GM18858 (cell line): ENCODE measurements around the gene ACSF3.
"Not testable (repeated sequence)": the region's sequence is repeated elsewhere in the genome, so short reads cannot be mapped to it uniquely, and the experiment has no call there.

Source experiments
- ATAC-seq: cut with Tn5 transposase; IDR thresholded peaks from one replicate; pipeline ENCODE4 v1.9.1; 2021; ENCODE audit not compliant: unreplicated experiment

ACSF3 gene

DNA sequence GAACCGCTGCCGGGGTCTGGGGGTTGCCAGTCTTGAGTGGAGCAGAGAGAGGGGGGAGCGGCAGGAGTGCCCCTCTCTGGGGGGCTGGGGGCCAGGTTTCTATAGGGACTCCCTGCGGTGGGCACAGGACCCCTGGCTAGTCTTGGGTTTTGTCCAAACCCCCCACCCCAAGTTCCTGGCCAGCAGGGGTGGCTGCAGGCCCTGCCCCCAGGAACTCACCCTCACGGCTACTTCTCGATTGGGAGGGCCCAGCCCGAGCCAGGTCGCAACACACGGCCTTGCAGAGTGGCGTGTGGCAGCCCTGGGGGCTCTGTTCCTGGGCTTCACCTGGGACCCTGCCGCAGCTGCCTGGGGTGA, 78.5 kb downstream of the ACSF3 start:
- ATAC-seq = no peak

DNA sequence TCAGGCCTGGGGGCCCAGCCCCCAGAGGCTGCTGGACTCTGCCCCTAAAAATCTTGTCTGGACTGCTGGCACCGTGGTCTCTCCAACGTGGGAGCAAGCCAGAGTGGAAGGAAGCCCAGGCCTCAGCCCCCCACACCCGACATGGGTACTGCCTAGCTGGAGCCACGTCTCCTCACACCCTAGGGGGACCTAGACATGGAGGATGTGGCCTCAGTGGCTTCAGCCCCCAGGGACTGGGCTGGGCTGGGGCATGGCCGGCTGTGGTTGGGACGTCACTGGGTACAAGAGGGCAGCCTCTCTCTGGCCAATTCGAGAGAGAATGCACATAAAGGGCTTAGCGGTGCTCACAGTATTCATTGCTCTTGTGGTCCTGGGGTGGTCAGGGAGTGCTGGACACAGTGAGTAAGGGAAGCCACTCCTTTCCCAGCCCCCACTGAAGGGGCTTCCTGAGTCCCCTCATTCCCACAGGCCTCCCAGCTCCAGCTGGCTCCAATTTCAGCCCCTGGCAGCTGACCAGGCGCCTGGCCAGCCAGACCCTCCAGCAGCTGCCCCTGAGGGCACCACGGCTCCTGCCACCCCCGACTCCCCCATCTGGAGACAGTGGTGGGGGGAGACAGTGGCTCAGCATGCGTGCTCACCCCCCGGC, 79.0 kb downstream of the ACSF3 start:
- no peak for ATAC-seq

DNA sequence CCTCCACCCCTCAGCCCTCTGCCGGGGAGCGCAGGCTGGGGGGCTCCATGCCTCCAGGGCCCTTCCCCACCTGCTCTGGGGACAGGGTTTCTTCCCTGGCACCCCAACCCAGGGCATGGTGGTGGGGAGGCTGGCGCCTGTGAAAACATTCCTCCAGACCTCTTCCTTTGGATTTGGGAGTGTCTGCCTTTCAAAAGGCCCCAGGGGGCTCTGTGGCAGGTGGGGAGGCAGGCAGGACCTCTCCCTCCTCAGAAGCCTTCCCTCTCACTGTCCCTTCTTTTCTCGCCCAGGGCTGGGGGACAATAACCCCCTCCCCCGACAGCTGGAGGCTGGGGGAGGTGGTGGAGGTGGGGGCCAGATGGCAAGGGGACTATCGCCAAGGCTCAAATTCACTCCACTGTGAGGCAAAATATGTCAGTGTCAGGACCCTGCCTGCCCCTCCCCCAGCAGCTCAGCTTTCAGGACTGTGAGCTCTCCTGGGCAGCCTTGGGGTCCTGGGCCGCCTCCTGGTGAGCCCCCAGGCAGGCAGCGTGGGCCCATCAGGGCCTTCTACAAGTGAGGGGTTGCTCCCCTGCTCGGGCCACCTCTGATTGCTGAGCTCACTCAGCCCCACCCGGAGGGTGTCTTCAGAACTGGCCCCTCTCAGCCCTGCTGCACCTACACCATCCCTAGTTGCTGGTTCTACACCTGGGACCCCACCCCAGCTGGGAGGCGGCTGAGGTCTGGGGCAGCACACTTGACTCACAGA, 79.7 kb downstream of the ACSF3 start:
- ATAC-seq = no peak

GRCh38 chr16:89174055-89174827, 80.6 kb downstream of the ACSF3 start:
- ATAC-seq = no peak

- no peak for ATAC-seq
Measured at GRCh38 chr16:89174877-89175276, 81.2 kb downstream of the ACSF3 start.

- ATAC-seq = no peak
Measured at GRCh38 chr16:89175280-89176146, 81.9 kb downstream of the ACSF3 start.

GRCh38 chr16:89176147-89176690, 82.6 kb downstream of the ACSF3 start:
- ATAC-seq = no peak

DNA sequence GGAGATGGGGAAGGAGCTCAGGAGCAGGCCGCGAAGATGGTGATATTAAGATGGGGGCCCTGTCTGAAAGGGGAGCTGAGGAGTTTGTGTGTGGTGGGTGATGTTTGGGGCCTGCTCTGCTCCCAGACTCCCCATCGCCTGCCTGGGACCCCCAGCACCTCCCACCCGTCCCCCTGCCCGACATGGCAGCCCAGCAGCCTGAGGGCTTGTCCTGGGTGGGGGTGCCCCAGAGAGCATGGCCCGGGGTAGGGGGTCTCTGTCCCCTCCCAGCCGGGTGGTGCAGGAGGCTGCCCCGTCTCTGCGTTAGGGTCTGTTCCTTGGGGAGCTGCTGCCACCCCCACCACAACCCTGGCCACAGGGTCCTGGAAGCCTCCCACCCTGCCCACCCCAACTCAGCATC, 83.1 kb downstream of the ACSF3 start:
- ATAC-seq = no peak

DNA sequence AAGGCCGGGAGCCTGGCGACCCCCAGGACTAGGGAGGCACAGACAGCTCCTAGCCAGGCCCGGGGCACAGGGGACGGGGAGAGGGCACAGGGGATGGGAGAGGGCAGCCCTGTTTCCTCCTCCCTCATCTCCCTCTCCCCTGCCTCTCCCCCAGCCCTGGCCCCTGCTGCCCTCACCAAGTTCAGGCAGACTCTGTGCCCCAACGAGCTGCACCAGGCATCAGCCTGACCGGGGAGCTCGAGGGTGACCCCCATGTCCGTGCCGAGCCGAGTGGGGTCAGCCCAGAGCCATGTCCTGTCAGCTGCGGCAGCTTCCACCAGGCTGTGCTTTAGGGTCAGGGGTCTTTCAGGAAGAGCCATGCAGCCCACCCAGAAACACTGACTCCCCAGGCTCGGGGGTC, 83.8 kb downstream of the ACSF3 start:
- ATAC-seq = no peak

GRCh38 chr16:89178453-89179147, 84.9 kb downstream of the ACSF3 start:
- ATAC-seq = no peak

GRCh38 chr16:89179148-89179484, 85.5 kb downstream of the ACSF3 start:
- no peak for ATAC-seq

DNA sequence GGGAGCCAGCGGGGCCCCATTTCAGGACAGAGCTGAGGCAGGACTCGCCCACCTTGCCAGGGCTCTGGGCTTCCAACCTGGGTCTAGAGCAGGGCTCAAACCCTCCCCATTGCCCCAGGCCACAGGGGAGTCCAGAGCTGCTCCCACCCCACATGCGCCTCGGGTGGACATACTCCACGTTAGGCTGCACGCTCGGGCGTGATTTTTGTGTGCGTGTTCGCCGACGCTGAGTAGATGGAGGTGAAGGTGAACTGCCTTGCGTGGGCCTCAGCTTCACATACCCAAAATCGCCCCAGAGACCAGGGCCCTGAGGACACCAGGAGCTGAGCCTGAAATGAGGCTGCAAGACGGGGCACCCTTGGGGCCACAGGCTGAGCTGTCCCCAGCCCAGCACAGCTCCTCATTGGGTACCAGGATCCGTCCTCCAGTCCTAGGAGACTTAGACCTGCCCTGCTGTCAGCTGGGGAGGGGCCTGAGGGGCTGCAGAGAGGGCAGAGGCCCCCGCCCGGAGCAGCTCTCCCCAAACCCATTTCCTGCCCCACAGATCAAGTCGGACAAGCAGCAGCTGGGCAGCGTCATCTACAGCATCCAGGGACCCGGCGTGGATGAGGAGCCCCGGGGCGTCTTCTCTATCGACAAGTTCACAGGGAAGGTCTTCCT, 86.1 kb downstream of the ACSF3 start:
- no peak for ATAC-seq

- no peak for ATAC-seq
Measured at GRCh38 chr16:89183463-89183862, 89.8 kb downstream of the ACSF3 start.

DNA sequence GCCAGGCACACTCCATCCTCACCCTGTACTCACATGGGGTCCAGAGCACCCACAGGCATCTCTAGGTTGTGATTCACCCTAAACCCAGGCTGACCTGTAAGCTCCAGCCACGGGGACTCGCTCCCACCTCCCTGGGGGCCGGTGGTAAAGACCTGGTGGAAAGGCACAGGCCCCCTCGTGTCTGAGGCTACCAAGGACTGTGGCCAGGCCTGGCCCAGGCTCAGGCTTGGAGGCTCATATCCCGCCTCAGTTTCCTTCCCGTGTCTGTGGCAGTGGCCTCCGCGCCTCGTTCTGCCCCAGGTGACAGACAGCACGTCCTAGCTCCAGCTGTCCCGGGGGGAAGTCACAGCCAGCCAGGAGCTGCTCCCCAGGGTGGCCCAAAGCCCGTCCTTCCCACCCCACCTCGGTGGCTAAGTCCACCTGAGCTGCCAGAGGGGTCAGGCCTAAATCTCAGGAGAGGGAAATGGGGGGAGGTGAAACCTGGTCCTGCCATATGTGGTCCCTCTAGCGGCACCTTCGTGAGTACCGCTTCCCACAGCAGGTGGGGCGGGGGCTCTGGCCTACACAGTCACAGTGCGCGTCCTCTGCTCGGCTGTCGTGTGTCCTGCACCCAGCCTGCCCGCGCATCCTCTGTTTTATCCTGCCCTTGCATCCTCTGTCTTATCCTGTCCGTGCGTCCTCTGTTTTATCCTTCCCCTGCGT, 90.5 kb downstream of the ACSF3 start:
- no peak for ATAC-seq

DNA sequence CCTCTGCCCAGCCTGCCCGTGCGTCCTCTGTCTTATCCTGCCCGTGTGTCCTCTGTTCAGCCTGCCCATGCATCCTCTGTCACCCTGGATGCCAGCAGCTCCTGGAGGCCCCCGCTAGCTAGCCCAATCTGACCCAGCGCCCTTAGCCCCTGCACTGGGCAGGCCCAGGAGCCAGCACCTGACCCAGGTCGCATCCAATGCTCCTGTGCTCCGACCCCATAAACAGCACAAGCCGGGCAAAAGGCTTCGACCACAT, 91.0 kb downstream of the ACSF3 start:
- no peak for ATAC-seq

GRCh38 chr16:89184933-89185794, 91.5 kb downstream of the ACSF3 start:
- no peak for ATAC-seq

- not testable (repeated sequence) for ATAC-seq
Measured at GRCh38 chr16:89185887-89186592, 92.4 kb downstream of the ACSF3 start.

DNA sequence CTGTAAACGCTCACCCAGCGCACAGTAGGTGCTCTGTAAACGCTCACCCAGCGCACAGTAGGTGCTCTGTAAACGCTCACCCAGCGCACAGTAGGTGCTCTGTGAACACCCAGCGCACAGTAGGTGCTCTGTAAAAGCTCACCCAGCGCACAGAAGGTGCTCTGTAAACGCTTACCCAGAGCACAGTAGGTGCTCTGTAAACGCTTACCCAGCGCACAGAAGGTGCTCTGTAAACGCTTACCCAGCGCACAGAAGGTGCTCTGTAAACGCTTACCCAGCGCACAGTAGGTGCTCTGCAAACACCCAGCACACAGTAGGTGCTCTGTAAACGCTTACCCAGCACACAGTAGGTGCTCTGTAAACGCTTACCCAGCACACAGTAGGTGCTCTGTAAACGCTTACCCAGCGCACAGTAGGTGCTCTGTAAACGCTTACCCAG, 93.0 kb downstream of the ACSF3 start:
- ATAC-seq = not testable (repeated sequence)
